Measurements from ENCODE around the gene ERMP1. TPM values are rescaled to one million over a fixed set of nuclear protein-coding genes. Genes with fewer than 3 reads are reported as not detected.

ERMP1 gene
- total and polyA plus RNA-seq, 2 donors from 2014 or later: 34.4 to 89.6 TPM

DNA sequence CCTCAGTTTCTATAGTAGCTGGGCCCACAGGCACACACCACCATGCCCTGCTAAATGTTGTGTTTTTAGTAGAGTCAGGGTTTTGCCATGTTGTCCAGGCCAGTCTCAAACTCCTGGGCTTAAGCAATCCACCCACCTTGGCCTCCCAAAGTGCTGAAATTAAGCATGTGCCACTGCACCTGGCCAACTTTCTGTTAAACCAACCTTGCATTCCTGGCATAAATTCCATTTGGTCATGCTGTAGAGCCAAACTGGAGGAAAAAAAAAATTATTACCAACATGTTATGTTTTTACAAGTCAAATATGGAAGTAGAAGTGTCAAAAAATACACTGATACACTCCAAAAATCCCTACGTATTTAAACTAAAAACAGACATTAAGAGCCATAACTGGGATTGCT, 54.1 kb downstream of the ERMP1 start:
- DNase-seq (no peak), FAIRE-seq (no peak)
- Histone ChIP-seq H3K9ac (ENCODE audit: low read length in 3 of 3) (no peak overlapping the region), H3K27me3 (ENCODE audit: control insufficient read depth, insufficient read depth, low read length) (no peaks in the 10 kb centered on the region), H3K27ac (ENCODE audit: low read depth in 2 of 2, low read length in 2 of 2) (no peak overlapping the region), H3K36me3 (ENCODE audit: control insufficient read depth in 2 of 3, insufficient read depth in 3 of 3, low read length in 3 of 3) (peaks cover 13 to 37% (median 15%) of the 10 kb centered on the region in 3 donors), H3K9me3 (ENCODE audit: control insufficient read depth in 2 of 3, insufficient read depth in 1 of 3, low read length in 3 of 3) (peaks cover 0 to 8% (median 0%) of the 10 kb centered on the region in 3 donors), H3K4me1 (ENCODE audit: control insufficient read depth in 2 of 3, insufficient read depth in 2 of 3, low read depth in 1 of 3, low read length in 3 of 3) (peaks cover 0 to 2% (median 0%) of the 10 kb centered on the region in 3 donors), H3K4me3 (ENCODE audit: low read length in 3 of 3) (no peak overlapping the region)
- TF ChIP-seq, protein P1, sequence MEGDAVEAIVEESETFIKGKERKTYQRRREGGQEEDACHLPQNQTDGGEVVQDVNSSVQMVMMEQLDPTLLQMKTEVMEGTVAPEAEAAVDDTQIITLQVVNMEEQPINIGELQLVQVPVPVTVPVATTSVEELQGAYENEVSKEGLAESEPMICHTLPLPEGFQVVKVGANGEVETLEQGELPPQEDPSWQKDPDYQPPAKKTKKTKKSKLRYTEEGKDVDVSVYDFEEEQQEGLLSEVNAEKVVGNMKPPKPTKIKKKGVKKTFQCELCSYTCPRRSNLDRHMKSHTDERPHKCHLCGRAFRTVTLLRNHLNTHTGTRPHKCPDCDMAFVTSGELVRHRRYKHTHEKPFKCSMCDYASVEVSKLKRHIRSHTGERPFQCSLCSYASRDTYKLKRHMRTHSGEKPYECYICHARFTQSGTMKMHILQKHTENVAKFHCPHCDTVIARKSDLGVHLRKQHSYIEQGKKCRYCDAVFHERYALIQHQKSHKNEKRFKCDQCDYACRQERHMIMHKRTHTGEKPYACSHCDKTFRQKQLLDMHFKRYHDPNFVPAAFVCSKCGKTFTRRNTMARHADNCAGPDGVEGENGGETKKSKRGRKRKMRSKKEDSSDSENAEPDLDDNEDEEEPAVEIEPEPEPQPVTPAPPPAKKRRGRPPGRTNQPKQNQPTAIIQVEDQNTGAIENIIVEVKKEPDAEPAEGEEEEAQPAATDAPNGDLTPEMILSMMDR (IDR thresholded peaks at IDR 0.05; ENCODE audit: borderline replicate concordance, extremely low read depth, insufficient read depth): no peak
- intact Hi-C loops (cut with DNase I): no loop called here

DNA sequence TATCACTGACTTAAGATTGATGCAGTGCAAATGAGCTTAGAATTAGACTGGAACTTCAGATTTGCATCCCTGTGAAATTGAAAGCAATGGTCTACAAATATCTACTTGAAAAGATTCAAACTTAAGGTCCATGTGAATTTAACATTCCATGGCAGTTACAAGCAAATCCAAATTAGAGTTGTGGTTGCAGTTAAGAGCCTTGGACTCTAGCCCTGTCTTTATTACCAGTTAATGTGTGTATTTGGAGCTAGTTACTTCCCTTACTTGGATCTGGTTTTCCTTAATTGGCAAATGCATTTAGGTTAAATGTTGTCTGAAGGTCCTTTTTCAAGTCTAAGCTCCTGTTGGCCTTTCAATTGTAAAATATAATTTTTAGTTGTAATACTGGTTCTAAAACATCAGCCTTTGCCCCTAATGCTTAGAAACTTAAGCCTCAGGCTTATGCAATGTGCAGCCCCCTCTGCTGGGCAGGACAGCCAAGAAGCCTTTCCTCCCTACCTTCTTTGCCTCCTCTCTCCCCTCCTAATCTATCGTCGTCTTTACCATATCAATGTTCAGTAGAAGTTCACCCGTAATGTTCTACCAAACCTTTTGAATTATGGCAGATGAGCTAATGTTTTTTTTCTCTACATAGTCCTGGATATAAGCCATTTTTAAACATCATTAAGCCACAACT, 59.5 kb downstream of the ERMP1 start:
- no peak for FAIRE-seq
- H3K36me3 ChIP-seq (ENCODE audit: control insufficient read depth in 2 of 3, insufficient read depth in 3 of 3, low read length in 3 of 3): peaks cover 11 to 53% (median 24%) of the 10 kb centered on the region in 3 donors

DNA sequence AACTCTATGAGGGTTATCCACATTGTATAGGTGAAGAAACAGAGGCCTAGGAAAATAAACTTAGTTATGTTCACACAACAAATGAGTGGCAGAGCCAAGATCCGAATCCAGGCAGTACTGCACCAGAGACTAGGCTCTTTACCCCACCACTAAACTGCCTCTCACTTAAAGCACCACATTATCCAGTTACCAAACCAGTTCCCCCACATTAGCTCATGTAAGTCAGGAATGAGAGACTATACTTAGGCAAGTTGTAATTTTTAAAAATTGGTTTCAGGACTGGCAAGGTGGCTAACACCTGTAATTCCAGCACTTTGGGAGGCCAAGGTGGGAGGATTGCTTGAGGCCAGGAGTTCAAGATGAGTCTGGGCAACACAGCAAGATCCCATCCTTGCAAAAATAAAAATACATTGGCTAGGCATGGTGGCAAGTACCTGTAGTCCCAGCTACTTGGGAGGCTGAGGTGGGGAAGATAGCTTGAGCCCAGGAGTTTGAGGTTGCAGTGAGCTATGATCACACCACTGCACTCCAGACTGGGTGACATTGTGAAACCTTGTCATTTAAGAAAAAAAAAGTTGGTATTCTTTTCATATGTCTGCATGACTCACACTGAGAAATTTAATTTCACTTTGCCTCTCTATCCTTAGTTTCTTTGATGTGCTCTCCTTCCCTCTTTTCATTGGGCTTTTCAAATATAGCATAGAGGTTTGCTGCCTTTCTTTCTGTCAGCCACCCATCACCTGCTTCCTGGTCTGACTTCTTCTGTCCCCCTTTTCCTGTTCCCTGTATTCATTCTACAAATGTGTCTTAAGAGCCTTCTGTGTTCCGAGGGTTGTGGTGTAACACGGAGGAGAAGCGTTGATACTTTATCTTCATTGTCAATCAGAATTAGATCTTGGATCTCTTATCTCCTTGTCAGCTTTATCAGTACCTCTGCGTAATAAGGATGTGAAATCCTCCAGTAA, 64.7 kb downstream of the ERMP1 start:
- Histone ChIP-seq H3K27ac (ENCODE audit: low read depth in 2 of 2, low read length in 2 of 2) (no peak overlapping the region), H3K9ac (ENCODE audit: low read length in 3 of 3) (no peak overlapping the region), H3K4me1 (ENCODE audit: control insufficient read depth in 2 of 3, insufficient read depth in 2 of 3, low read depth in 1 of 3, low read length in 3 of 3) (no peaks in the 10 kb centered on the region), H3K9me3 (ENCODE audit: control insufficient read depth in 2 of 3, insufficient read depth in 1 of 3, low read length in 3 of 3) (no peaks in the 10 kb centered on the region), H3K27me3 (ENCODE audit: control insufficient read depth, insufficient read depth, low read length) (no peaks in the 10 kb centered on the region), H3K36me3 (ENCODE audit: control insufficient read depth in 2 of 3, insufficient read depth in 3 of 3, low read length in 3 of 3) (peaks cover 12 to 54% (median 25%) of the 10 kb centered on the region in 3 donors), H3K4me3 (ENCODE audit: low read length in 3 of 3) (no peak overlapping the region)
- intact Hi-C loops (cut with DNase I): no loop called here
- no peak for DNase-seq
- TF ChIP-seq, protein P1 (IDR thresholded peaks at IDR 0.05; ENCODE audit: borderline replicate concordance, extremely low read depth, insufficient read depth): no peak
- no peak for FAIRE-seq

More for the DNA sequence above, 59.5 kb downstream of the ERMP1 start:
- Histone ChIP-seq H3K9me3 (ENCODE audit: control insufficient read depth in 2 of 3, insufficient read depth in 1 of 3, low read length in 3 of 3) (peaks cover 0 to 4% (median 0%) of the 10 kb centered on the region in 3 donors), H3K27me3 (ENCODE audit: control insufficient read depth, insufficient read depth, low read length) (no peaks in the 10 kb centered on the region), H3K4me3 (ENCODE audit: low read length in 3 of 3) (no peak overlapping the region), H3K27ac (ENCODE audit: low read depth in 2 of 2, low read length in 2 of 2) (no peak overlapping the region), H3K9ac (ENCODE audit: low read length in 3 of 3) (no peak overlapping the region), H3K4me1 (ENCODE audit: control insufficient read depth in 2 of 3, insufficient read depth in 2 of 3, low read depth in 1 of 3, low read length in 3 of 3) (peaks cover 0 to 2% (median 0%) of the 10 kb centered on the region in 3 donors)
- intact Hi-C loops (cut with DNase I): no loop called here
- TF ChIP-seq, protein P1 (IDR thresholded peaks at IDR 0.05; ENCODE audit: borderline replicate concordance, extremely low read depth, insufficient read depth): no peak
- no peak for DNase-seq

All from kidney (tissue), 14 donors.